Keratinocyte (primary cell): Measurements from ENCODE around the gene ANKK1. TPM values are rescaled to one million over a fixed set of nuclear protein-coding genes. Genes with fewer than 3 reads are reported as not detected.

Source experiments
- DNase-seq: peaks from one replicate; pipeline ENCODE4 v3.0.0-alpha.2; 2011; ENCODE audit warnings: low read depth, missing footprints, low spot score
- FAIRE-seq: peaks from 2 replicates; lab custom pipeline; 2011; peaks lifted over from hg19 to GRCh38; lab: Jason Lieb, UNC
- H2AFZ ChIP-seq: 2 replicates; pipeline ENCODE4 v1.6.0; 2012; ENCODE audit warnings: low read length, control low read depth, inconsistent platforms; ENCODE audit not compliant: control insufficient read depth
- H3K27ac ChIP-seq: 2 replicates; pipeline ENCODE4 v1.5.1; 2011; ENCODE audit warnings: low read length; ENCODE audit not compliant: control insufficient read depth, insufficient read depth
- H3K27me3 ChIP-seq: 3 replicates; pipeline ENCODE4 v1.6.0; 2011; ENCODE audit warnings: low read length; ENCODE audit not compliant: control insufficient read depth, insufficient read depth; ENCODE audit errors: extremely low read depth
- H3K36me3 ChIP-seq, 2 experiments: 2 replicates in 1 of 2; 3 replicates in 1 of 2; pipeline ENCODE4 v1.5.1; 2011; ENCODE audit warnings: low read length in 2 of 2, mild to moderate bottlenecking in 1 of 2; ENCODE audit not compliant: control insufficient read depth in 2 of 2, insufficient read depth in 2 of 2; ENCODE audit errors: extremely low read depth in 1 of 2
- H3K4me1 ChIP-seq: 3 replicates; pipeline ENCODE4 v1.5.1; 2011; ENCODE audit warnings: low read length; ENCODE audit not compliant: control insufficient read depth, insufficient read depth; ENCODE audit errors: extremely low read depth
- H3K4me2 ChIP-seq: 3 replicates; pipeline ENCODE4 v1.6.0; 2011; ENCODE audit warnings: low read depth, low read length; ENCODE audit not compliant: control insufficient read depth, insufficient read depth; ENCODE audit errors: extremely low read depth
- H3K4me3 ChIP-seq, 3 experiments: fragments of 200-600 bp in 1 of 3; sonication (generic) in 1 of 3; 2 replicates in 2 of 3; 3 replicates in 1 of 3; pipeline ENCODE4 v1.5.1; 2011 to 2016; ENCODE audit warnings: low read length in 3 of 3, mild to moderate bottlenecking in 3 of 3, control low read depth in 2 of 3, inconsistent platforms in 1 of 3, low read depth in 1 of 3, mixed read lengths in 1 of 3, mixed run types in 1 of 3, moderate library complexity in 1 of 3; ENCODE audit not compliant: control insufficient read depth in 2 of 3, insufficient read depth in 2 of 3; ENCODE audit errors: extremely low read depth in 1 of 3
- H3K79me2 ChIP-seq: 2 replicates; pipeline ENCODE4 v1.6.0; 2012; ENCODE audit warnings: low read length; ENCODE audit not compliant: control insufficient read depth, insufficient read depth
- H3K9ac ChIP-seq: 3 replicates; pipeline ENCODE4 v1.6.0; 2011; ENCODE audit warnings: low read length; ENCODE audit not compliant: control insufficient read depth, insufficient read depth; ENCODE audit errors: extremely low read depth
- H3K9me1 ChIP-seq: 3 replicates; pipeline ENCODE4 v1.6.0; 2011; ENCODE audit warnings: low read length; ENCODE audit not compliant: control insufficient read depth, insufficient read depth; ENCODE audit errors: extremely low read depth
- H3K9me3 ChIP-seq: 2 replicates; pipeline ENCODE4 v1.5.1; 2012; ENCODE audit warnings: low read depth, low read length; ENCODE audit not compliant: control insufficient read depth
- H4K20me1 ChIP-seq: 3 replicates; pipeline ENCODE4 v1.6.0; 2011; ENCODE audit warnings: low read length; ENCODE audit not compliant: control insufficient read depth, insufficient read depth; ENCODE audit errors: extremely low read depth
- EZH2 ChIP-seq: IDR thresholded peaks from one replicate; pipeline ENCODE4 v1.6.1; 2012; ENCODE audit warnings: inconsistent platforms, mild to moderate bottlenecking, low read length, moderate library complexity
- dilution Hi-C: fragments of 300-500 bp; cut with MboI; formaldehyde crosslinking; loops from one replicate; pipeline ENCODE4 v1.7.0; 2020; ENCODE audit warnings: low sequenced_read_pairs; ENCODE audit not compliant: extremely low pct_ligation_motif_present
- polyA plus RNA-seq, 5 experiments: library from polyadenylated mRNA; depleted of rRNA in 3 of 5; stranded (reverse) in 3 of 5; stranded (forward) in 1 of 5; unstranded in 1 of 5; fragments of >200 nt; gene quantifications; 1 replicate in 1 of 5; 2 replicates in 3 of 5; 3 replicates in 1 of 5; pipeline versions ENCODE4 v1.2.1 to v1.2.3, GENCODE V29; 2011 to 2012; ENCODE audit warnings: missing spikeins in 2 of 5, low read depth in 1 of 5, low replicate concordance in 1 of 5
- TF ChIP-seq, protein P1 (sequence below), 3 experiments: IDR thresholded peaks in 1 of 3; conservative IDR thresholded peaks in 1 of 3; optimal IDR thresholded peaks in 1 of 3; 2 replicates in 2 of 3; 3 replicates in 1 of 3; pipeline versions ENCODE3 to v1.5.1; 2011; ENCODE audit warnings: low read length in 3 of 3, mild to moderate bottlenecking in 3 of 3, moderate library complexity in 2 of 3, control low read depth in 1 of 3, inconsistent platforms in 1 of 3; ENCODE audit not compliant: insufficient read depth in 2 of 3; ENCODE audit errors: extremely low read depth in 1 of 3

The ANKK1 gene
- polyA plus RNA-seq, 1 donor (not counting 4 experiments of a cell fraction or from before 2014, with no cell fraction given): 0.92 TPM

GRCh38 chr11:113446112-113446511 is 58.5 kb downstream of the ANKK1 start:
- H2AFZ ChIP-seq: no peak overlapping the region
- no peaks in the 10 kb centered on the region for H3K36me3 ChIP-seq
- H3K4me3 ChIP-seq: no peak overlapping the region
- H3K9me1 ChIP-seq: no peaks in the 10 kb centered on the region
- peak overlapping the region; percentile 73 for H3K4me2 ChIP-seq
- no peaks in the 10 kb centered on the region for H3K9me3 ChIP-seq
- TF ChIP-seq, protein P1, sequence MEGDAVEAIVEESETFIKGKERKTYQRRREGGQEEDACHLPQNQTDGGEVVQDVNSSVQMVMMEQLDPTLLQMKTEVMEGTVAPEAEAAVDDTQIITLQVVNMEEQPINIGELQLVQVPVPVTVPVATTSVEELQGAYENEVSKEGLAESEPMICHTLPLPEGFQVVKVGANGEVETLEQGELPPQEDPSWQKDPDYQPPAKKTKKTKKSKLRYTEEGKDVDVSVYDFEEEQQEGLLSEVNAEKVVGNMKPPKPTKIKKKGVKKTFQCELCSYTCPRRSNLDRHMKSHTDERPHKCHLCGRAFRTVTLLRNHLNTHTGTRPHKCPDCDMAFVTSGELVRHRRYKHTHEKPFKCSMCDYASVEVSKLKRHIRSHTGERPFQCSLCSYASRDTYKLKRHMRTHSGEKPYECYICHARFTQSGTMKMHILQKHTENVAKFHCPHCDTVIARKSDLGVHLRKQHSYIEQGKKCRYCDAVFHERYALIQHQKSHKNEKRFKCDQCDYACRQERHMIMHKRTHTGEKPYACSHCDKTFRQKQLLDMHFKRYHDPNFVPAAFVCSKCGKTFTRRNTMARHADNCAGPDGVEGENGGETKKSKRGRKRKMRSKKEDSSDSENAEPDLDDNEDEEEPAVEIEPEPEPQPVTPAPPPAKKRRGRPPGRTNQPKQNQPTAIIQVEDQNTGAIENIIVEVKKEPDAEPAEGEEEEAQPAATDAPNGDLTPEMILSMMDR (optimal IDR thresholded peaks at IDR 0.05 in 1 of 3, IDR thresholded peaks at IDR 0.05 in 1 of 3, conservative IDR thresholded peaks at IDR 0.05 in 1 of 3; ENCODE audit: extremely low read depth in 1 of 3, insufficient read depth in 2 of 3, low read length in 3 of 3): no peak
- no peak for TF ChIP-seq EZH2
- no peaks in the 10 kb centered on the region for H3K79me2 ChIP-seq
- H4K20me1 ChIP-seq: no peaks in the 10 kb centered on the region
- dilution Hi-C loops: no loop called here
- peak overlapping the region; percentile 65 for H3K9ac ChIP-seq
- FAIRE-seq (peak; percentile 76), DNase-seq (no peak)
- H3K27me3 ChIP-seq: no peaks in the 10 kb centered on the region
- H3K27ac ChIP-seq: peak overlapping the region; percentile 86
- peaks cover 33% of the 10 kb centered on the region for H3K4me1 ChIP-seq

- Histone ChIP-seq H3K4me1 (peaks cover 33% of the 10 kb centered on the region), H3K36me3 (no peaks in the 10 kb centered on the region), H3K27me3 (no peaks in the 10 kb centered on the region), H4K20me1 (no peaks in the 10 kb centered on the region), H3K27ac (peak overlapping the region; percentile 86), H2AFZ (no peak overlapping the region), H3K9me1 (no peaks in the 10 kb centered on the region), H3K79me2 (no peaks in the 10 kb centered on the region), H3K4me3 (no peak overlapping the region), H3K9me3 (no peaks in the 10 kb centered on the region), H3K4me2 (peak overlapping the region; percentile 73), H3K9ac (peak overlapping the region; percentile 65)
- peak; percentile 93 for FAIRE-seq
- TF ChIP-seq, protein P1 (optimal IDR thresholded peaks at IDR 0.05 in 1 of 3, IDR thresholded peaks at IDR 0.05 in 1 of 3, conservative IDR thresholded peaks at IDR 0.05 in 1 of 3; ENCODE audit: extremely low read depth in 1 of 3, insufficient read depth in 2 of 3, low read length in 3 of 3): no peak
- TF ChIP-seq EZH2: no peak
- dilution Hi-C loops: no loop called here
- peak; percentile 96 for DNase-seq
These were observed 59.4 kb downstream of the ANKK1 start for GRCh38 chr11:113446938-113447337.
